ENCODE results near the gene PARP12. TPM values are rescaled to one million over a fixed set of nuclear protein-coding genes. Genes with fewer than 3 reads are reported as not detected.

The PARP12 gene
- polyA plus RNA-seq, 3 donors from 2014 or later: 23.3 to 26.8 (median 24.3) TPM

DNA sequence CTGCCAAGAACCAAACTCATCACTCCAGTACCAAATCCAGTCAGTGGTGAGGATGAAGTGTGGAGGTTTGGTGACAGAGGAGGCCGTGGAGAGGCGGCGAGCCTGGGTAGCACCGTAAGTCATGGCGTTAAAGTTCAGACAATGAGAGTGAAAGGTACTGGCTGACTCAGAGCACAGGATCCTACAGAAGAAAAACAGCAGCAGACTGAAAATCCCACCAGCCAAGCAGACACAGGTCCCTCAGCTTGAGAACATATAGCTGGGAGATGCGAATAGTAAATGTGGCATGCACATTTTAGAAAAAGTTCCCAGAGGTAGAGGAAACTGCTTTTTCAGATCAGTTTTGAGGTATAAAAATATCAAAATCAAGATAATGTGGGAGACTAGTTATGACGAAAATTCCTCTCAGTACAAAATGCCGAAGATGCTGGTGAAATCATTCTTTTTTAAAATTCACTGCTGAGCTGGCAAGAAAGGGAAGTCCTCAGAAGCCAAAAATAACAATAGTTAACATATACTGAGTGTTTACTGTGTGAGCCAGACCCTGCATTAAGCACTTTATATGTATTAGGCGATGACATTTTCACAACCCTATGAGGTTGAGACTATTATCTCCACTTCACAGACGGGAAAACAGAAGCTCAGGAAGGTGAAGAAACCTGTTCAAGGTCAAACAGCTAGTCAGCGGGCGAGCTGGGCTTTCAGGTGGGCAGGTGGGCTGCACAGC lies 20.9 kb downstream of the PARP12 start:
- peaks cover 37 to 45% (median 41%) of the 10 kb centered on the region in 3 donors for H3K36me3 Mint-ChIP-seq
- H3K27me3 Mint-ChIP-seq (ENCODE audit: low read depth in 3 of 3): peaks cover 0 to 6% (median 0%) of the 10 kb centered on the region in 3 donors
- no peak for DNase-seq
- H3K4me1 Mint-ChIP-seq: peaks cover 4 to 25% of the 10 kb centered on the region in 2 donors
- H3K27ac Mint-ChIP-seq: no peak overlapping the region
- H3K4me3 Mint-ChIP-seq: no peak overlapping the region
- H3K9me3 Mint-ChIP-seq: no peaks in the 10 kb centered on the region

DNA sequence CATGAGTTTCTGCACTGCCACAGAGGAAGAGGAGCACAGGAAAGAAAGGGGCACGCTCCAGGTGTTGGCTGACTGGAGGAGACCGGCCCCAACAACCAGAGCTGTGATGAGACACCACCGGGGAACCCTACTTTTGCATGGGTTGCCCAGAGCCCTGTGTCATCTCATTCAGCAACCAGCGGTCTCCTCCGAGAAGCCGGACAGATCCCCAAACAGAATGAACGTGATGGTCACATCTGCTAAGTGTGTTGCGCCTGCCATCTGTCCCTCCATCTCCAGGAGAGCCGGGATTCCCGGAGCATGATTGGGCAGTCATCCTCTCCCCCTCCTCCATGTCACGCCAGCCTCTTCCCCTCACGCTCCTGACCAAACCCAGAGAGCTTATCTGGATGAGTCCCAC lies 22.9 kb downstream of the PARP12 start:
- H3K4me3 Mint-ChIP-seq: no peak overlapping the region
- H3K27me3 Mint-ChIP-seq (ENCODE audit: low read depth in 3 of 3): peaks cover 0 to 8% (median 1%) of the 10 kb centered on the region in 3 donors
- H3K4me1 Mint-ChIP-seq: peaks cover 19 to 41% of the 10 kb centered on the region in 2 donors
- DNase-seq: no peak
- H3K27ac Mint-ChIP-seq: no peak overlapping the region
- no peaks in the 10 kb centered on the region for H3K9me3 Mint-ChIP-seq
- H3K36me3 Mint-ChIP-seq: peaks cover 30 to 48% (median 36%) of the 10 kb centered on the region in 3 donors

DNA sequence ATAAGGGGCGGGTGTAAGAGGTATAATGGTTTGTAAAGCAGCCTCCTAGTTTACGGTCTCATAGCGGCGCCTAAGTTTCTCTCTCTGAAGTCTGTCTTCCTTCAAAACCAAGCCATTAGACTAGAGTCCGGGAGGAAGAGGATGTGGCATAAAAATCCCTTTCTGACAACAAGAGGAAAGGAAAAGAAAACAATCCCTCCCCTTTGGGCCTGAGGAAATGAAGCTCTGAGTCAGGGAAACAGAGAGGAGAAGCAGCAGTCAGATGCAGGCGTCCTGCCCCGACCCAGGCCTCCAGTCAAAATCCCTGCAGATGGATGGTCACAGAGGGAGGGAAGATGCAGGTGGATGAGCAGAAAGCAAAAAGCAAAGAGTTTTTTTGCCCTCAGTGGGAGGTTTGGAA lies 23.7 kb downstream of the PARP12 start:
- Mint-ChIP-seq H3K27me3 (ENCODE audit: low read depth in 3 of 3) (peaks cover 0 to 8% (median 1%) of the 10 kb centered on the region in 3 donors), H3K9me3 (no peaks in the 10 kb centered on the region), H3K4me1 (peaks cover 19 to 41% of the 10 kb centered on the region in 2 donors), H3K27ac (peak overlapping the region in 2 of 6 donors; percentile 18 to 70), H3K4me3 (no peak overlapping the region), H3K36me3 (peaks cover 25 to 47% (median 34%) of the 10 kb centered on the region in 3 donors)
- no peak for DNase-seq

DNA sequence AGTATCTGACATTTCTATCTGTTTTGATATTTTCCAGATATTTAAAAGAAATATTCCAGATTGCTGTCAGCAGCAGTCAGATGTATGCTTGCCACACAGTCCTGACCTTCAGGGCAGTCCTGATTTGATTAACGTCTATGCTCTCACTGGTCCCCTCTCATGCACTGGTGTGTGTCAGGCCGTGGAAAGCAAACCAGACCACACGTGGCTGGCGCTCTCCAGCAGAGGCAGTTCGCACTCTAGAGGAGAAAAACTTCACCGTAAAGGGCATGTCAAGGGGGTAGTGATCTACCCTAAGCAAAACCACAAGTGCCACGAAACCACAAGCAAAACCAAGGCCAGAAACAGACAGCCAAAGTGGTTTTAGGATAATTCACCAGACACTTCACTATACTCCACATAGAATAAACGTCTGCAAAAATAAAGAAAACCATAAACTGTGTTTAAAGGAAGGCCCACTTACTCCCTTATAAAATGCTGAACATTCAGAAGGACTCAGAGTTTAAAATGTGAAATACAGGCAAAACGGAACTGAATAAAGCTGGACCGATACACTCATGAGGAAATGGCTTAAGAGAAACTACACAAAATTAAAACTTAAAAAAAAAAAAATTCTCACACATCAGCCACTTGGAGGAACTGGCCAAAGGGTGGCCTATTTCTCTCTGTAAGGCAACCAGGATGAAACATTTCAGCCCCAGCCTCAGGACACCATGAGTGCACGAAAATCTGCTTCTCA lies 26.4 kb downstream of the PARP12 start:
- H3K4me3 Mint-ChIP-seq: peak overlapping the region in 2 of 5 donors; percentile 17 to 53
- H3K36me3 Mint-ChIP-seq: peaks cover 25 to 52% (median 33%) of the 10 kb centered on the region in 3 donors
- H3K27ac Mint-ChIP-seq: peak overlapping the region in 5 of 6 donors; percentile 40 to 71 (median 56)
- no peaks in the 10 kb centered on the region for H3K9me3 Mint-ChIP-seq
- peaks cover 23 to 46% of the 10 kb centered on the region in 2 donors for H3K4me1 Mint-ChIP-seq
- DNase-seq: peak; percentile 12 to 28 (median 14)
- peaks cover 0 to 8% (median 1%) of the 10 kb centered on the region in 3 donors for H3K27me3 Mint-ChIP-seq (ENCODE audit: low read depth in 3 of 3)

DNA sequence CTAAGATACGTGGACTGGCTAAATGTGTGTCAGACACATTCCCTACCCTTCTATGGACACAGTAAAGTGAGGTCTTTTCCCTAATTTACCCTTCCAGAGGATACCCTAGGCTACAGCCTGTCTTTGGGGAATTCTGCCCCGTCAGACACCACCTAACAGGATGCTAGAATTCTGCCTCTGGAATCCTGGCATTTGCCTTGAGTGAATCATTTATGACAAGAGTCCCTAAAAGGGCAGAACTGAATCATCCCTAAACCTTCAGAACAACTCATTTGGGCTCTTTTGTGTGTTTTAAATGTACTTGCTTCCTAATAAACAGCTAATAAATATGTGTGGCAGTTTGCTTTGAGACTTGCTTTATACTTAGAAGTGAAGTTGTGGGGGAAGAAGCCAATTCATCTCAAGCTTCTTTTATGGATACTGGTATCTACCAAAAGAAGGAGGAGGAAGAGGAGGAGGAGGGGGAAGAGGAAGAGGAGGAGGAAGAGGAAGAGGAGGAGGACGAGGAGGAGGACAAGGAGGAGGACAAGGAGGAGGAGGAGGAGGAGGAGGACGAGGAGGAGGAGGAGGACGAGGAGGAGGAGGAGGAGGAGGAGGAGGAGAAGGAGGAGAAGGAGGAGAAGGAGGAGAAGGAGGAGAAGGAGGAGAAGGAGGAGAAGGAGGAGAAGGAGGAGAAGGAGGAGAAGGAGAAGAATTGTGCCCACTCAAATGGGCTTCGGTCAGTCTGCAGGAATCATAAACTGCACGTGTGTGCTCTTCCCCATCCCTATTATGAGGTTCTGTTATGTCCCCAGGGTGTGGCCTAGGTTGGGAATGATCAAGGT lies 27.1 kb downstream of the PARP12 start:
- no peak for DNase-seq
- H3K9me3 Mint-ChIP-seq: no peaks in the 10 kb centered on the region
- peaks cover 21 to 50% (median 34%) of the 10 kb centered on the region in 3 donors for H3K36me3 Mint-ChIP-seq
- H3K27ac Mint-ChIP-seq: peak overlapping the region in 4 of 6 donors; percentile 22 to 83 (median 60)
- H3K27me3 Mint-ChIP-seq (ENCODE audit: low read depth in 3 of 3): peaks cover 0 to 8% (median 5%) of the 10 kb centered on the region in 3 donors
- H3K4me1 Mint-ChIP-seq: peaks cover 23 to 40% of the 10 kb centered on the region in 2 donors
- peak overlapping the region in 2 of 5 donors; percentile 19 to 47 for H3K4me3 Mint-ChIP-seq

DNA sequence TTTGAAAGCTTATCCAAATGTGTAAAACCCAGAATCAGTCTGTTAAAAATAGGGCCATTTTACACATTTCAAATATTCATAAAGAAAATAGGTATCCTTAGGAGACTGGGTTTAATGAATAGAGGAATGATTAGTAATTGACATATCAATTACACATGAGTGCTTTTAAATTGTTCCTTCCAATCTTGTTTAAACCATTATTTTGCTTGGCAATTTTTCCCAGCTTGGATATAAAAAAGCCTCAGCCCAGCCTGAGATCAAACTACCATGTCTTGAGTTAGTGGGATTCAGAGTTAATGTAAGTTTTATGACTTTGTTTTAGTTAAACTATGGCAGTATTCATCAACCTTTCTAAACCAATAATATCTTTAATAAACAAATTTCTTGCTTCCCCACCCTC lies 28.3 kb downstream of the PARP12 start:
- DNase-seq: no peak
- H3K4me3 Mint-ChIP-seq: no peak overlapping the region
- H3K9me3 Mint-ChIP-seq: no peaks in the 10 kb centered on the region
- no peak overlapping the region for H3K27ac Mint-ChIP-seq
- H3K4me1 Mint-ChIP-seq: peaks cover 21 to 38% of the 10 kb centered on the region in 2 donors
- H3K27me3 Mint-ChIP-seq (ENCODE audit: low read depth in 3 of 3): peaks cover 0 to 5% (median 4%) of the 10 kb centered on the region in 3 donors
- peaks cover 21 to 45% (median 28%) of the 10 kb centered on the region in 3 donors for H3K36me3 Mint-ChIP-seq

DNA sequence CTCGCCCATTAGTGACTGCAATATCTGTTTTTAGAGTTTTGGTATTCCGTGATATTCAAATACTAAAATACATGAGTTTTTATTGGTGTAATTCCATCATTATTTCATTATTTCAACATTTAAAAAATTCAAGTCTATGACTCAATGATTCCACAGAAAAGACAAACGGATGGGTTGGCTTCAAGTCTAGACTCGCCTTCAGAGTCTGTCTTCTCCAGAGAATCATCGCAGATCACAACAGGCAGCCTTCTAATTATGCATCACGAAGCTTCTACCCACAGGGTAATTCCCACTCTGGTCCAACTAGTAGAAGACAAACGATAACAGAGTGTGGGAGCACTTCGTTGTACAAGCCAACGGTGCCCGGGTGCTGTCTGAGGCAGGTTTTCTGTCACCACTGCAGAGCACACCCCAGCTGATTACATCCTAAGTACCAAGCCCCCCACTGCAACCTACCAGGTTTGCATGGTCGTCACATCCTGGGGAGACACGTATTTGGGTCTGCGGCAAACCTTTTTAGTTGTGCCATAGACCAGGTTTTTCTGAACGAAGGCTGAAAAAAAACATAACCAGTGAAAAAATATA lies 28.9 kb downstream of the PARP12 start:
- Mint-ChIP-seq H3K9me3 (no peaks in the 10 kb centered on the region), H3K4me1 (peaks cover 21 to 32% of the 10 kb centered on the region in 2 donors), H3K4me3 (no peak overlapping the region), H3K36me3 (peaks cover 21 to 44% (median 24%) of the 10 kb centered on the region in 3 donors), H3K27ac (no peak overlapping the region), H3K27me3 (ENCODE audit: low read depth in 3 of 3) (peaks cover 0 to 5% (median 4%) of the 10 kb centered on the region in 3 donors)
- DNase-seq: no peak

DNA sequence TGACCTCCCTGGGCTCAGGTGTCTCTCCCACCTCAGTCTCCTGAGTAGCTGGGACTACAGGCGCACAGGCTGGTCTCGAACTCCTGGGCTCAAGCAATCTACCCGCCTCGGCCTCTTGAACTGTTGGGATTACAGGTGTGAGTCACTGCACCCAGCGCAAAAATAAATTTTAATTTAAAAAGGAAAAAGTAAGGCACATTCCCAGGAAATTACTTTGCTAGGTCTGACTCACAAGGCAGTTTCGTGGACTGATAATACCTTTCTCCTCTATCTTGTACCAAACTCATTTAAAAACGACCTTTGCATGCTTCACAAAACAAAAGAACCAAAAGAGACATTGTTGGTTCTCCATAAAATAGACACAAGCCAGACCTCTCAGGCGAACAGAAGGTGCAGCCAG lies 29.7 kb downstream of the PARP12 start:
- no peak for DNase-seq
- H3K4me3 Mint-ChIP-seq: no peak overlapping the region
- peaks cover 0 to 3% (median 0%) of the 10 kb centered on the region in 6 donors for H3K9me3 Mint-ChIP-seq
- peaks cover 0 to 5% (median 4%) of the 10 kb centered on the region in 3 donors for H3K27me3 Mint-ChIP-seq (ENCODE audit: low read depth in 3 of 3)
- H3K36me3 Mint-ChIP-seq: peaks cover 21 to 51% (median 24%) of the 10 kb centered on the region in 3 donors
- H3K4me1 Mint-ChIP-seq: peaks cover 21 to 30% of the 10 kb centered on the region in 2 donors
- no peak overlapping the region for H3K27ac Mint-ChIP-seq

DNA sequence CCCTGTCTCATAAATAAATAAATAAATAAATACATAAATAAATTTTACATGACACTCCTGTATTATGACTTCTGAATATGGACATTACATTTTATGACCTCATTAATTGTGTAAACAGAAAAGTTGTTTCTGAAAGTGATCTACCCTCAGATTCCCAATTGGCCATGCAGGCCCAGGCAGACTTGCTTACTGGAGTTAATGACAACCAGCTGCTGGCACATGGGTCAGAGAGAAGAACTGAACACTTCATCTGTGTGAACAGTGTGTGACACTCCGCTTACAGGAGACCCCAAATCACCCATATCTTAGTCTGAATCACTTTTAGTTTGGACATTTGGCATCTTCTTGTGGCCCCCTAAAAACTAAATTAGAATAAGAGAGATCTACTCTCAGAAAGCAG lies 31.4 kb downstream of the PARP12 start:
- Mint-ChIP-seq H3K36me3 (peaks cover 13 to 50% (median 16%) of the 10 kb centered on the region in 3 donors), H3K9me3 (peaks cover 0 to 3% (median 0%) of the 10 kb centered on the region in 6 donors), H3K4me1 (peaks cover 14 to 18% of the 10 kb centered on the region in 2 donors), H3K27me3 (ENCODE audit: low read depth in 3 of 3) (peaks cover 0 to 4% (median 2%) of the 10 kb centered on the region in 3 donors), H3K27ac (no peak overlapping the region), H3K4me3 (no peak overlapping the region)
- no peak for DNase-seq

DNA sequence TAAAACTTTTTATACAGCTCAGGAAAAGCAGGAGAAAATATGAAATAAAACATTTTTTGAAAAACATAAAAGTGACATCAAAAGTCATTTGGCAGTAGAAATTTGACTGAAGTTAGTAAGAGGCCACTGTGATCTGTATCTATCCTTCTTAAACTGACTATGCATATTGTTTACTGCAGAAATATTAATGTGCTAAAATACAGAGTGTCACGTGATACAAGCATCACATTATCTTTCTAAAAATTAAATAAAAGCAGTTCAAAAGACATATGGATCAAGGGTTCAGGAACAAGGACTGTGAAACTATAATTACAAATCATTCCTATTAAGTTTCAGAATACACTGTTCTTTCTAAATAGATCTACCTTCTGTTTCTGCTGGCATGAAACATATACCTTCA lies 33.7 kb downstream of the PARP12 start:
- Mint-ChIP-seq H3K4me1 (peaks cover 4 to 7% of the 10 kb centered on the region in 2 donors), H3K4me3 (no peak overlapping the region)

DNA sequence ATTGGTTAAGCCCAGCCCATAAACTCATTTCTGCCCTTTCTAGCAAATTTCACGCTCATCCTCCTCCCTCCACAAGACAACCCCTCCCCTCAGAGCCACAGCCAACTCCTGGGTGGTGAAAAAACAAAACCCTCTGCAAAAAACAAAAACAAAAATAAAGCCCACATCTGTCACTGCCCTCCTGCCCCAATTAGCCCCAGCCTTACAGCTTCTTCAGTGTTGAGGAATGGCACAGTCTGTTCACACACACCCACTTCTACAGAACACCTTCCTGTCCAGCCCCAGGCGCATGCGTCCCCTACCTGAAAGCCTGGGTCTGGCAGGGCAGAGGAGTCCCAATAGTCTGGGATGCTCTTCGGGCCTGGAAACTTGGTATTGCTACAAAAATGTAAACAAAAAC lies 34.4 kb downstream of the PARP12 start:
- Mint-ChIP-seq H3K27me3 (ENCODE audit: low read depth in 3 of 3) (peaks cover 3 to 9% (median 4%) of the 10 kb centered on the region in 3 donors), H3K4me1 (peaks cover 4 to 7% of the 10 kb centered on the region in 2 donors), H3K9me3 (peaks cover 0 to 3% (median 0%) of the 10 kb centered on the region in 6 donors), H3K36me3 (peaks cover 21 to 53% (median 25%) of the 10 kb centered on the region in 3 donors), H3K4me3 (no peak overlapping the region), H3K27ac (peak overlapping the region in 2 of 6 donors; percentile 23 to 41)
- no peak for DNase-seq

More for the DNA sequence above, 33.7 kb downstream of the PARP12 start:
- Mint-ChIP-seq H3K27ac (peak overlapping the region in 1 of 6 donors; percentile 53), H3K9me3 (peaks cover 0 to 3% (median 0%) of the 10 kb centered on the region in 6 donors), H3K27me3 (ENCODE audit: low read depth in 3 of 3) (peaks cover 3 to 9% (median 4%) of the 10 kb centered on the region in 3 donors), H3K36me3 (peaks cover 23 to 54% (median 25%) of the 10 kb centered on the region in 3 donors)
- no peak for DNase-seq

DNA sequence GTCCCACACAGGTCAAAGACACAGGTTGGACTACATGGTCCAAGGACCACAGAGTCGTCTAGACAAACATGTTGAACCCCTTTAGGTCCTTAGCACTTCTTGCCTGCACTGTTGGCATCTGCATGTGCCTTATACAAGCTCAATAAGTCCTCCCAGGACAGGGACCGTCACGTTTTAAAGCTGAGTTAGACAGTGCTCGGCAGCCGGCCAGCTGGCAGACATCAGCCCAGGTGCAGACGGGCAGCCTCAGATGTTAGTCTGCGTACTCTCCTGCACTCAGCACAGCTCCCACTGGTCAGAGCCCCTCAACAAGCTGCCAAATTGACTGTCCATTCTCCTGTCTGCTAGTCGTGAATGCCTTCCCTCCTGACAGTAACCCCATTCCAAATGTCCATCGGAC lies 34.9 kb downstream of the PARP12 start:
- no peak overlapping the region for H3K27ac Mint-ChIP-seq
- H3K4me3 Mint-ChIP-seq: no peak overlapping the region
- peaks cover 0 to 3% (median 0%) of the 10 kb centered on the region in 6 donors for H3K9me3 Mint-ChIP-seq
- H3K27me3 Mint-ChIP-seq (ENCODE audit: low read depth in 3 of 3): peaks cover 3 to 9% (median 4%) of the 10 kb centered on the region in 3 donors
- no peak for DNase-seq
- H3K36me3 Mint-ChIP-seq: peaks cover 18 to 56% (median 25%) of the 10 kb centered on the region in 3 donors
- H3K4me1 Mint-ChIP-seq: peaks cover 4 to 7% of the 10 kb centered on the region in 2 donors

DNA sequence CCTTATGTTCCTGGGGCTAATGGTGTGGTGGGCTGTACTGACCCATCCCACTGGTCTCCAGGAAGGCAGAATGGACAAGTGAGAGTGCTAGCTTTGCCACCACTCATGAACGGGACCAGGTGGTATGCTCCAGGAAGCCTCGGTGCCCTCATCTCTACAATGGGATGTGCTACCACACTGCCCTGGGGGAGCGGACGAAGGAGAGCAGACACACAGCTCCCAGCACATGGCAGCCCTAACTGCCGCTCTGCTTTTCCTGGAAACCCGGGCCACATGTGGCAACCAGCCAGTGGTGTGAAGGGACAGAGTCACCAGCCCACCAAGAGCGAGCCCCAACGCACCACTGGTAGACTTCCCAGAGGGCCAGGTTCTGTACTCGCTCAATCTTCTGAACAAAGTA lies 35.8 kb downstream of the PARP12 start:
- peaks cover 13 to 56% (median 21%) of the 10 kb centered on the region in 3 donors for H3K36me3 Mint-ChIP-seq
- peaks cover 0 to 3% (median 0%) of the 10 kb centered on the region in 6 donors for H3K9me3 Mint-ChIP-seq
- no peak overlapping the region for H3K27ac Mint-ChIP-seq
- DNase-seq: no peak
- no peak overlapping the region for H3K4me3 Mint-ChIP-seq
- peaks cover 3 to 9% (median 4%) of the 10 kb centered on the region in 3 donors for H3K27me3 Mint-ChIP-seq (ENCODE audit: low read depth in 3 of 3)
- H3K4me1 Mint-ChIP-seq: no peaks in the 10 kb centered on the region

Measured in immature natural killer cell (primary cell).